Central memory CD4-positive, alpha-beta T cell (primary cell): ENCODE measurements around the gene PER2.

Experiments used
- DNase-seq: peaks from one replicate; pipeline ENCODE4 v3.0.0; 2022

The PER2 gene

DNA sequence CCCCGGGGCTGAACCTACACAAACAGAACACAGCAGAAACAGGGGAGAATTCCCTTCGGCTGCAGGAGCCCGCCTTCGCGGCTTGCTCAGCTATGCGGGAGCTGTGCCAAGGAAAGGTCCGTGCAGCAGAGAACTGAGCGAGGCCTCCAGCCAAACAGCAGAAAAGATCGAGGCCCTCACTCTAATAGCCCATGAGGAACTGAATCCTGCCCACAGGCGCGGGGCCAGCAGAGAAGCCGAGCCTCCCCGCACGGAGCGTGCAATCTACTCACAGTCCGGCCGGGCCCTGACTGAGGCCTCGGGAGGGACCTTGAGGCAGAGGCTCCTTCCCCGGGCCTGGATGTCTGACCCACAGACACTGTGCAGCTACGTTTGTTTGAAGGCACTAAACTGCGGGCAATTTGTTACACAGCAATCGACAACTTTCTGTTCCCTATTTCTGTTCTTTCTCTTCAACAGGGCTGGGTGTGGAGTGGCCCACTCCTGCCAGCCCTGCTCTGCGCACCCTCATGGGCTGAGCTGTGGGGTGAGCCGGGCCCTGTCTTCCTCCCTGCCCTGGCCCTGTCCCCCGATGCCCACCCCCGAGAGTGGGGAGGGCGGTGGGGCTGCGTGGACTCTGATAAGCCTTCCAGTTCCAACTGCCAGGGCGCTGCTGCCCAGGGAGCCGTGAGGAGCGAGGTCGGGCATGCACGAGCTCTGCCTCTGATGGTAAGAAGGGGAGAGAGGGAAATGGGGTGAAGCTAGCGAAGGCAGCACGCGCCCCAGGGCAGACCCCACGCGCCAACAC lies 62.3 kb downstream of the PER2 start:
- no peak for DNase-seq

DNA sequence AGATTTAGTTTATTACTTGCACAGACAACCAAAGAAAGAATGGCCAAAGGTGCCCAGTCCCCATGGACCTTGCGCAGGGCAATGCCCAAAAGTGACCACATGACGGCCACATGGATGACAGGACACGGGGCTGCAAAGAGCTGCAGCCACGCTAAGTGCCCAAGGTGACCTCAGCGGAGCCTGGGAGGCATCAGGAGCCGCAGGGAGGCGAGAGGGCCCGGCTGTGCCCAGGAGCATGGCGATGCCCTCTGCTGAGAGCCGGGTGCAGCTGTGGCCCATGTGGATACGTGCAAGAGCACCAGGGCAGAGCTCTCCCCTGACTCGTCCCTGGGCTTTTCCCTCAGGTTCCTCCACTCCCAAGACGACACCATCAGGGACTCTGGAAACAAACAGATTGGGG lies 63.3 kb downstream of the PER2 start:
- DNase-seq = no peak

DNA sequence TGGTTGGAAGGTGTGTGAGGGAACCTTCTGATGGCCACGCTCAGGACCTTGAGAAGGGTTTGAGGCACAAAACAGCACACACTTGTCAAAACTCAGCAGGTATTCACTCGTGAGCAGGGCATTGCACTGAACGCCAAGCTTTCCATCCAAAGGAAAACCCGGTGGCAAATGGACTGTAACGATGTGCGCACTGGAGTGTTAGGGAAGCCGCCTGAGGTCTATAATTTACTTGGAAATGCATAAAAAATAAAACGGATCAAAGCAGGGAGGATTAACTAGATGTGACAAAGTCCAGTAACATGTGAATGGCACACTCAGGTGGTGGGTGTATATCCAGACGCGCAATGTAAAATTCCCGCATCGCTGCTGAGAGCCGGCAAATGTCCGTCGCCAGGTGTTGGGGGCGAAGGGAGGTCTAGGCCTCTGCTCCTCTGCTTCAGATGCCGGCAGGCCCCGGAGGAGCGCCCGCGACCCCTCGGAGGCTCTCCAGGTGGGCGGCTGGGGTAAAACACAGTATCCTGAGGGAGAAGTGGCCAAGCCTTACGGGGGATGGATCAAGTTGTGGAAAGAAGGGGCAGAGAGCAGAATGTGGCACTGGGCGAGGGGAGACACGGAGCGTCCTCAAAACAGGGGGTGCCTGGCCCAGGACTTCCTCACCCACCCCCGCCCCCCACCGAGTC lies 63.9 kb downstream of the PER2 start:
- DNase-seq = no peak

DNA sequence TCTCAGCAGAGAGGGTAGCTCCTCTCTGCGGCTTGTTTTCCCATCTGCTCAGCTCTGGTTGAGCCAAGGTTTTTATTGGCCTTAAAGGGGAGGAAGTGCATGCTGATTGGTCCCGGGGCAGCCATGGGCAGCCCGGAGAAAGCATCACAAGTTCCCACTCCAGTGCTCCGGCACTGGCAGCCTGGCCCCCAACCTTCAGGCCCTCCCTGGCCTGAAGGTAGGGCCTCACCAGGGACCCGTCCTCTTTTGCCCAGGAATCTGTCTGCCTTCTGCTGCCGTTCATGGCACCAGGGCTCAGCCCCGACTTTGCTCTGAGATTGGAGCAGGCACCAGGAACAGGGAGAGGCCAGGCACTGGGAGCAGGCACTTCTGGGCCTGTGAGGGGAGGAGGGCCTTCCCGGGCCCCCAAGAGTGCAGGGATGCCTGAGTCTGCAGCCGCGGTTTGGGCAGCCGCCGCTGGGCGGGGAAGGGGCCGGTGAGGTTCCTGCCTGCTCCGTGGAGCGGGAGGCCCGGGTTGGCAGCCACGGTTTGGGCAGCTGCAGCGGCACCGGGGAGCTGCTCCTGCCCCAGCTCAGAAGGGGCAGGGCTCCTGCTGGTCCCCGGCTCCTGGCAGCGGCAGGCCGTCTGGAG lies 67.4 kb downstream of the PER2 start:
- no peak for DNase-seq

DNA sequence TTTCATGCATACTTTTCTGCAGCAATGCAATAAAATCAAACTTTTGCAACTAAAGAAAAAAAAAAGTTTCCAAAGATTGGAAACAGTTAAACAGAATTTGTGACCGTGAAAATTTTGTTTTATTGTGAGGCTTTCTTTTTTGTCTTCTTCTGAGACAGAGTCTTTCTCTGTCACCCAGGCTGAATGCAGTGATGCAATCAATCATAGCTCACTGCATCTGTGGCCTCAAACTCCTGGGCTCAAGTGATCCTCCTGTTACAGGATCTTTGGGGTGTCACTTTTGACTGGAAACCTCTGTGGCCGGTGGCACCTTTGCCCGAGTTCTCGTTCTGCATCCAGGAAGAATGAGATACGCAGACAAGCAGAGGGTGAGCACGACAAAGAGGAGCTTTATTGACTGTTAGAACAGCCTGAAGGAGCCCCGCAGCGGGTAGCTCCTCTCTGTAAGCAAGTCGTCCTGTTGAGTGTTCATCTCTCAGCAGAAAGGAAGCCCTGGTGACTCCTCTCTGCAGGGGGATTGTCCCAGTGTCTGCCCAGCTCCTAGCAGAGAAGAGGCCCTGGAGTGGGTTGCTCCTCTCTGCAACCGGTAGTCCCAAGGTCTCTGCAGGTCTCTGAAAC lies 68.0 kb downstream of the PER2 start:
- DNase-seq = no peak

- DNase-seq = no peak
Measured at GRCh38 chr2:238216651-238217184, 71.7 kb downstream of the PER2 start.

- DNase-seq = no peak
Measured at GRCh38 chr2:238207006-238207405, 81.4 kb downstream of the PER2 start.

DNA sequence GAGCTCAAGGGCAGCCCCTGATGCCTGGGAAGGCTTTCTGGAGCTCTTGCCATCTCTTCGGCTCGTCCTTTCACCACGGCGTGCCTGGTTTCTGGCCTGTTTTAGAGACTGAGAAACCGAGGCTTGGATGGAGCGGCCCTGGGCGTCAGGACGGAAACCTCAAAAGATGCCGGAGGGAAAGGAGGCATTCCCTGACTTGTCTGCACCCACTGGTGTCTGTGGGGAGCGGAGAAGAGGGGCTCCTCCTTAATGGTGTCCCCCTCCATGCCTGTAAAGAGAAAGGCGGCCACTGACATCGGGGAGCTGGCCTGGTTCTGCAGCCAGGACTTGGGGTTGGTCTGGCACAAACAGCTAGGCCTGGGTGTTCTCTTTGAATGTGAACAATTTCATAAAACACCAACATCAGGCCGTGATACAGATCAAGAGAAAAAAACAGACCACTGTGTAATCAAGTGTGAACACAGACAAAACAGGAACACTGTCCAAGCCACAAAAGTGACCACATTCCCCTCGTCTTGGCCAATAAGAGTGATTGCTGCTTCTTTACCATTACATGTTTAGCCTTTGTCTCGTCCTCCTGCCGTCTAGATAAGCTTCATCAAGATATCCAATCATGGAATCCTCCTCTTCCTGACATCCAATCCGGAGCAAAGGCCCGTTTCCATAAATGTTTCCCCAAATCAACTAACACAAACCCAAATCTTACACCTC lies 84.3 kb downstream of the PER2 start:
- no peak for DNase-seq

- DNase-seq = peak; percentile 91
Measured at GRCh38 chr2:238203094-238203972, 85.1 kb downstream of the PER2 start, which contains the start of gene ILKAP. ILKAP (minus strand) TSS chr2:238203695; CDS start chr2:238203553, 142 bp downstream.

DNA sequence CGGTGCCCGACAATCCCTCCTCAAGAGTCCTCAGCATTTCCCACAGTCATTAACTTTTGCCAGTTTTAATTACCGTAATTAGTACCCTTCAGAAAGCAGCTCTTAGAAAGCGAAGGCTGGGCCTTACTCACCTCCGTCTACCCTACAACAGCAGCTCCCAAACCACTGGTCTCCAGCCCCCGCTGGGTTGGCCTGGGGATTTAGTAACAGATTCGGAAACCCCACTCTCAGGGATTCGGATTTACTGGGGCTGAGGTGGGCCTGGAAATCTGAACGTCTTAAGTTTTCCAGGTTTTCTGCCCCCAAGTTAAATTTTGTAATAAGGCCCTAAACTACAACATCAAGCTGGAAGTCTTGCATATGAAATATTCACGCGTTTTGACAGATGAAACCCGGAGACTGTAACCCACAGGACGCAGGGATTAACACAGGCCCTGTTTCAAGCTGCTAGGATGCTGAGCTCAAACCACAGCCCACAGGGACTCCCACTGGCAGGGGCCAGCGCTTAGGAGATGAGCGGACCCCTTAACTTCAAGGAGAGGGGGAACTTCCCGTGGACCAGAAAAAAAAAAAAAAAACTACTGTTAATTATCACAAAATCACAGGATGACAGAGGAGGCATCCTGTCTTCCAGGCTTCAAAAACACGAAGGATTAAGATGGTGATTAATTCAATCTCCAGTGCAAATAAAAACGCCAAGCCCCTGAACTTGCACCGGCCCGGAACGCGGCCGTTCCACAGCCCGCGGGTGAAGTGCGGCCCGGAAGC lies 85.9 kb downstream of the PER2 start:
- DNase-seq = peak; percentile 8
